GM06990 (cell line): ENCODE measurements around the gene OR10H3.
"Not testable (repeated sequence)": the region's sequence is repeated elsewhere in the genome, so short reads cannot be mapped to it uniquely, and the experiment has no call there.

ENCODE experiments used
- DNase-seq: peaks from one replicate; pipeline ENCODE4 v3.0.0-alpha.2; 2011; ENCODE audit not compliant: insufficient read length; ENCODE audit errors: extremely low read depth
- H3K27me3 ChIP-seq: replicated peaks from 2 replicates; pipeline ENCODE4 v1.6.0; 2011; ENCODE audit warnings: low read length; ENCODE audit not compliant: control insufficient read depth, insufficient read depth
- H3K36me3 ChIP-seq: 2 replicates; pipeline ENCODE4 v1.5.1; 2011; ENCODE audit warnings: low read length; ENCODE audit not compliant: control insufficient read depth, insufficient read depth
- H3K4me3 ChIP-seq: replicated peaks from 2 replicates; pipeline ENCODE4 v1.5.1; 2011; ENCODE audit warnings: low read depth, mild to moderate bottlenecking, control low read depth, low read length
- TF ChIP-seq, protein P1 (sequence below): IDR thresholded peaks from 2 replicates; pipeline ENCODE4 v1.5.1; 2011; ENCODE audit warnings: low read length, control low read depth, mild to moderate bottlenecking, inconsistent platforms; ENCODE audit not compliant: insufficient read depth, poor library complexity, severe bottlenecking

OR10H3 gene

GRCh38 chr19:15780610-15781418 is 43.0 kb downstream of the OR10H3 start:
- Histone ChIP-seq H3K36me3 (no peaks in the 10 kb centered on the region), H3K4me3 (no peak overlapping the region), H3K27me3 (no peaks in the 10 kb centered on the region)
- DNase-seq: no peak
- TF ChIP-seq, protein P1, sequence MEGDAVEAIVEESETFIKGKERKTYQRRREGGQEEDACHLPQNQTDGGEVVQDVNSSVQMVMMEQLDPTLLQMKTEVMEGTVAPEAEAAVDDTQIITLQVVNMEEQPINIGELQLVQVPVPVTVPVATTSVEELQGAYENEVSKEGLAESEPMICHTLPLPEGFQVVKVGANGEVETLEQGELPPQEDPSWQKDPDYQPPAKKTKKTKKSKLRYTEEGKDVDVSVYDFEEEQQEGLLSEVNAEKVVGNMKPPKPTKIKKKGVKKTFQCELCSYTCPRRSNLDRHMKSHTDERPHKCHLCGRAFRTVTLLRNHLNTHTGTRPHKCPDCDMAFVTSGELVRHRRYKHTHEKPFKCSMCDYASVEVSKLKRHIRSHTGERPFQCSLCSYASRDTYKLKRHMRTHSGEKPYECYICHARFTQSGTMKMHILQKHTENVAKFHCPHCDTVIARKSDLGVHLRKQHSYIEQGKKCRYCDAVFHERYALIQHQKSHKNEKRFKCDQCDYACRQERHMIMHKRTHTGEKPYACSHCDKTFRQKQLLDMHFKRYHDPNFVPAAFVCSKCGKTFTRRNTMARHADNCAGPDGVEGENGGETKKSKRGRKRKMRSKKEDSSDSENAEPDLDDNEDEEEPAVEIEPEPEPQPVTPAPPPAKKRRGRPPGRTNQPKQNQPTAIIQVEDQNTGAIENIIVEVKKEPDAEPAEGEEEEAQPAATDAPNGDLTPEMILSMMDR: no peak

- Histone ChIP-seq H3K4me3 (no peak overlapping the region), H3K36me3 (no peaks in the 10 kb centered on the region), H3K27me3 (no peaks in the 10 kb centered on the region)
- TF ChIP-seq, protein P1: no peak
- DNase-seq: no peak
Measured at GRCh38 chr19:15781661-15782060, 43.9 kb downstream of the OR10H3 start.

GRCh38 chr19:15782211-15782610 is 44.4 kb downstream of the OR10H3 start:
- no peaks in the 10 kb centered on the region for H3K36me3 ChIP-seq
- DNase-seq: no peak
- TF ChIP-seq, protein P1: no peak
- H3K27me3 ChIP-seq: no peaks in the 10 kb centered on the region
- no peak overlapping the region for H3K4me3 ChIP-seq

DNA sequence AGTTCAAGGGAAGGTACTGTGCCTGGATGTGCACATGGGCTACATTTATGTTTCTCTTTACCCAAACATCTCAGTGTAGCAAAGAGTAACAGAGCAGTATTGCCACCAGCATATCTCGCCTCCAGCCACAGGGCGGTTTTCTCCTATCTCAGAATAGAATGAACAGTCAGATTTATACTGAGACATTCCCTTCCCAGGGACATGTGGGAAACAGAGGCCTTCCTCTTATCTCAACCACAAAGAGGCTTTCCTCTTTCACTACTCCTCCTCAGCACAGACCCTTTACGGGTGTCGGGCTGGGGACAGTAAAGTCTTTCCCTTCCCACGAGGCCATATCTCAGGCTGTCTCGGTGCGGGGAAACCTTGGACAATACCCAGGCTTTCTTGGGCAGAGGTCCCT is 45.1 kb downstream of the OR10H3 start:
- not testable (repeated sequence) for H3K36me3 ChIP-seq, H3K4me3 ChIP-seq, DNase-seq, H3K27me3 ChIP-seq

DNA sequence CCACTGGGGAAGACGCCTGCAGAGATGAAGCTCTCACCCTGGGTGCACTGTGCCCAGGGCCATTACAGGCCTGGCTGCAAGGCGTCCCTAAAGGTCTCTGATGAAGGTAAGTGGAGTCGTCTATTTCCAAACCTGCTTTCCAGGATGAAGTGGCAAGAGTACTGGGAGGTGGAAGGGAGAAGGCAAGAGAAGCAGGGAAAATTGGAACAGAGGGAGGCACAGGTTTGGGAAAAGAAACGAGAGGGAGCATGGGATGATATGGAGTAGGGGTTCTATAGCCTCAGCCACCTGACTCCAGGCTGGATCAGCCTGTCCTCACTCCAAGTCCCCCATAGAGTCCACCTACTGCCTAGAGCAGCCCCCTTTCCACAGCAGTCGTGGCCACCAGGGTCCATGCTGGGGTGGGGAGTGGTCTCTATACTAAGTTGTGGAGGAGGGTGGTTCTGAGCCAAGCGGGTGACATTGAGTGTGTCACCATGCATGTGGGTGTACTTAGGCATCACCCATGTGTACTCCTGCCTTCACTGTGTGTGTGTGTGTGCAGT is 49.9 kb downstream of the OR10H3 start, which contains the start of gene OR10H5:
TSS of gene OR10H5 (plus strand) at position 51 of the 545 bp plus-strand sequence. CDS start 6,388 bp downstream, outside the sequence.
- H3K36me3 ChIP-seq: no peaks in the 10 kb centered on the region
- TF ChIP-seq, protein P1: no peak
- no peak for DNase-seq
- H3K4me3 ChIP-seq: no peak within 1 kb of the TSS
- H3K27me3 ChIP-seq: no peaks in the 10 kb centered on the region; the same call in 1 of the 2 replicates

DNA sequence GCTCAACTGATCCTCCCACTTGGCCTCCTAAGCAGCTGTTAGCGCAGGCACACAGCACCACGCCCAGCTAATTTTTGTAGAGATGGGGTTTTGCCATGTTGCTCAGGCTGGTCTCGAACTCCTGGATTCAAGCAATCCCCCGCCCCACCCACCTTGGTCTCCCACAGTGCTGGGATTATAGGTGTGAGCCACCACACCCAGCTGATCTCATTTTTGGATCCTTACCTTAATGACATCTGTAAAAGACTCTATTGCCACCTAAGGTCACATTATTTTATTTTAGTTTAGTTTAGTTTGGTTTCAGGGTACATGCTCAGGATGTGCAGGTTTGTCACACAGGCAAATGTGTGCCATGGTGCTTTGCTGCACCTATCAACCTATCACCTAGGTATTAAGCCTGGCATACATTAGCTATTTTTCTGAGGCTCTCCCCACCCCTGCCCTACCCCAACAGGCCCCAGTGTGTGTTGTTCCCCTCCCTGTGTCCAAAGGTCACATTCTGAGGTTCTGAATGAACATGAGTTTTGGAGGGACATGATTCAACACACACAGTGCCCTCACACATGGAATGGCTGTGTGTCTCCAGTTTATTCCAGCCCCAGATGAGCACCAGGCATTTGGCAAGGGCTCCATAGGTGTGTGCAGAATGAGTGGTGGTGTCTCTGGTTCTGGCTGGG is 50.9 kb downstream of the OR10H3 start:
- no peak for DNase-seq
- Histone ChIP-seq H3K36me3 (no peaks in the 10 kb centered on the region), H3K27me3 (no peaks in the 10 kb centered on the region; the same call in 1 of the 2 replicates), H3K4me3 (no peak overlapping the region)
- TF ChIP-seq, protein P1: no peak
